Mammary microvascular endothelial cell (primary cell): ENCODE measurements around the gene CBLN4. TPM values are rescaled to one million over a fixed set of nuclear protein-coding genes. Genes with fewer than 3 reads are reported as not detected.

Experiments used
- total RNA-seq: library from RNA; depleted of rRNA; stranded (reverse); fragments of >200 nt; gene quantifications from 2 replicates; pipeline ENCODE4 v1.2.3, GENCODE V29; 2015

CBLN4 gene
- total RNA-seq = not detected in 2 replicates

DNA sequence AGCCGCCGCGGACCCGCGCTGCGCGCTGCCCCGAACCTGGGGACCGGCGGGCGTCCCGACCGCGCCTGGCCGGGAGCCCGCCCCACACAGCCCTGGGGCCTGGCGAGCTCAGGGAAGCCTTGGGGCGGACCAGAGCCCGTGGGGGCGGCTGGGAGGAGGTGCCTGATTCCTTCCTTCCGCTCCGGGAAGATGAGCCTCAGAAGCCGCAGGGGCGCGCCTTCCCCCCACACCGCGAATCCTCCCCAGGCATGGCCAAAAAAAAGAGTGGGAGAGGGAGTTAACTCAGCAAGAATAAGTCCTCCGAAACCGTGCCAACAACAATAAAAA lies at the start of gene CBLN4:
Gene CBLN4, minus strand, starts transcription at position 131 of the 327 bp plus-strand sequence. CDS start 1,348 bp downstream, outside the sequence.

Other genes starting within 250 kb of the CBLN4 start
- not detected in 2 replicates for gene MC3R, start 243.2 kb upstream of the CBLN4 start, total RNA-seq